Ovary (tissue), 9 donors: ENCODE data around the gene PTPRN2. TPM values are rescaled to one million over a fixed set of nuclear protein-coding genes. Genes with fewer than 3 reads are reported as not detected.

Source experiments
- DNase-seq, 5 donors: peaks; one replicate each; pipeline ENCODE4 v3.0.0-alpha.2; 2019 to 2020
- H3K27ac ChIP-seq, 2 donors: fragments of 200-600 bp; one replicate each; pipeline versions ENCODE4 v1.5.1 to v1.8.0; 2019 to 2022
- H3K27me3 ChIP-seq: fragments of 200-600 bp; one replicate; pipeline ENCODE4 v1.8.0; 2022
- H3K36me3 ChIP-seq: fragments of 200-600 bp; sonication (generic); one replicate; pipeline ENCODE4 v1.5.1; 2019
- H3K4me1 ChIP-seq: one replicate; pipeline ENCODE4 v1.8.1; 2013; ENCODE audit warnings: mild to moderate bottlenecking, moderate library complexity; ENCODE audit not compliant: insufficient read depth
- H3K4me3 ChIP-seq: fragments of 200-600 bp; sonication (generic); one replicate; pipeline ENCODE4 v1.5.1; 2017
- H3K9me3 ChIP-seq, 2 donors: fragments of 200-600 bp in 1 of 2; sonication (generic) in 1 of 2; one replicate each; pipeline versions ENCODE4 v1.5.1 to v1.8.1; 2013 to 2019; ENCODE audit warnings: mild to moderate bottlenecking in 1 of 2, moderate library complexity in 1 of 2
- CTCF ChIP-seq, 3 donors: fragments of 450-650 bp in 2 of 3; fragments of 200-600 bp in 1 of 3; IDR thresholded peaks; one replicate each; pipeline versions ENCODE4 v1.5.1 to v1.8.0; 2016 to 2022; ENCODE audit warnings: antibody characterized with exemption in 3 of 3, mild to moderate bottlenecking in 1 of 3
- EP300 ChIP-seq: sonication (generic); formaldehyde crosslinking; IDR thresholded peaks from one replicate; pipeline ENCODE4 v1.6.1; 2017; ENCODE audit warnings: antibody characterized with exemption
- POLR2A ChIP-seq: fragments of 450-650 bp; IDR thresholded peaks from one replicate; pipeline ENCODE4 v1.6.1; 2017; ENCODE audit warnings: antibody characterized with exemption, mild to moderate bottlenecking, moderate library complexity
- WGBS, 3 donors: extraction: QIAGEN DNeasy Blood & Tissue Kit in 1 of 3; methylation state at CpG; one replicate each; pipeline versions ENCODE4 v1.1.5 to v1.1.7; 2013 to 2017; 5-methylcytosine and 5-hydroxymethylcytosine counted together
- intact Hi-C, 4 donors: fragments of 100-400 bp; cut with DNase I; formaldehyde crosslinking; loops; one replicate each; pipeline versions ENCODE4 v1.11.0 to v1.15.1; 2022 to 2023
- polyA plus RNA-seq, 2 donors: library from polyadenylated mRNA; stranded (reverse); fragments of 200-250 nt in 1 of 2; fragments of 350-450 nt in 1 of 2; fragmentation: Illumina TruSeq in 1 of 2; extraction: RNeasy Lipid Tissue Mini Kit (QIAGEN cat#74804) in 1 of 2; gene quantifications; one replicate each; pipeline ENCODE4 v1.2.3, GENCODE V29; 2013 to 2014
- total RNA-seq, 7 donors: library from RNA; depleted of rRNA in 2 of 7; stranded (reverse); fragments of >200 nt in 2 of 7; fragmentation: NEBNext Ultra II Directional in 3 of 7; extraction: Animal tissue kit (Norgen Biotek cat#: 25700) in 3 of 7; gene quantifications; one replicate each; pipeline versions ENCODE4 v1.1.0 to v1.2.4, GENCODE V29; 2016 to 2023
- donor health status: DM: no; HTN: no; CAD: no; lungs with moderate emphysema.
- donor health status: DM: no; HTN: no; CAD: no.
- donor health status: Bipolar disorder and iron deficiency.
- donor health status: DM: yes; HTN: yes; CAD: no.
- donor health status: DM: no; HTN: no; CAD: no.
- donor health status: DM: yes; HTN: yes; CAD: no.

Gene PTPRN2
- total and polyA plus RNA-seq, 9 donors = 3.5 to 11.1 (median 5.9) TPM

DNA sequence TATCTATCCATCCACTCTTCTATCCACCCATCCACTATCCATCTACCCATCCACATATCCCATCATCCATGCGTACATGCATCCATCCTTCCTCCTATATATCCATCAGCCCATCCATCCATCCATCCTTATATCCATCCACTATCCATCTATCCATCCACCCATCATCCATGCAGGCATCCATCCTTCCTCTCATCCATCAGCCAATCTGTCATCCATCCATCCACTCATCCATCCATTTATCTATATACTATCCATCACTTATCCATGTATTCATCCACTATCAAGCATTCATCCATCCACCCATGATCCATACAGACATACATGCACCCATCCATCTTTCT is 765.0 kb downstream of the PTPRN2 start:
- Histone ChIP-seq H3K9me3 (no peaks in the 10 kb centered on the region), H3K36me3 (no peaks in the 10 kb centered on the region), H3K4me3 (no peak overlapping the region), H3K27me3 (no peaks in the 10 kb centered on the region), H3K4me1 (no peaks in the 10 kb centered on the region), H3K27ac (no peak overlapping the region)
- TF ChIP-seq CTCF (IDR thresholded peaks at IDR 0.05) = no peak
- TF ChIP-seq EP300 = no peak
- TF ChIP-seq POLR2A = no peak
- 84 to 92% (median 89%) methylated on average over 1 of the region's 1 CpG for WGBS, 3 donors
- intact Hi-C loops = no loop called here
- DNase-seq = no peak

DNA sequence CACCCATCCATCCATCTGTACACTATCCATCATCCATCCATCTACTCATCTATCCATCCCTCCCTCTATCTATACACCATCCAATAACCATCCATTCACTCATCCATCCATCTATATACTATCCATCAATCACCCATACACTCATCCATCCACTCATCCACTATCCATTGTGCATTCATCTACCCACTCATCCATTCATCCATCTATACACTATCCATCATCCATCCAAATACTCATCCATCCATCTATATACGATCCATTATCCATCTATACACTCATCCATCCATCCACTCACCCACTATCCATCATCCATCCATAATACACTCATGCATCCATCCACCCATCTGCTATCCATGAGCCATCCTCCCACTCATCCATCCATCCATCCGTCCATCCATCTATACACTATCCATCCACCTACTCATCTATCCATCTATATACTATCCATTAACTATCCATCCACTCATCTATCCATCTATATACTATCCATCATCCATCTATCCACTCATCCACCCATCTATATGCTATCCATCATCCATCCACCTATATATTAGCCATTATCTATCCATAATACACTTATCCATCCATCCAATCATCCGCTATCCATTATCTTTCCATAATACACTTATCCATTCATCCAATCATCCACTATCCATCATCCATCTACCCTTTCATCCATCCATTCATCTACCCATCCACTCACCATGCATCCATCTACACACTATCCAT is 765.5 kb downstream of the PTPRN2 start:
- Histone ChIP-seq H3K9me3 (no peaks in the 10 kb centered on the region), H3K36me3 (no peaks in the 10 kb centered on the region), H3K27me3 (no peaks in the 10 kb centered on the region), H3K27ac (no peak overlapping the region), H3K4me3 (no peak overlapping the region), H3K4me1 (no peaks in the 10 kb centered on the region)
- no peak for DNase-seq
- intact Hi-C loops = no loop called here
- 82 to 90% (median 83%) methylated on average over 3 of the region's 3 CpGs for WGBS, 3 donors
- TF ChIP-seq CTCF (IDR thresholded peaks at IDR 0.05) (no peak), POLR2A (no peak), EP300 (no peak)

DNA sequence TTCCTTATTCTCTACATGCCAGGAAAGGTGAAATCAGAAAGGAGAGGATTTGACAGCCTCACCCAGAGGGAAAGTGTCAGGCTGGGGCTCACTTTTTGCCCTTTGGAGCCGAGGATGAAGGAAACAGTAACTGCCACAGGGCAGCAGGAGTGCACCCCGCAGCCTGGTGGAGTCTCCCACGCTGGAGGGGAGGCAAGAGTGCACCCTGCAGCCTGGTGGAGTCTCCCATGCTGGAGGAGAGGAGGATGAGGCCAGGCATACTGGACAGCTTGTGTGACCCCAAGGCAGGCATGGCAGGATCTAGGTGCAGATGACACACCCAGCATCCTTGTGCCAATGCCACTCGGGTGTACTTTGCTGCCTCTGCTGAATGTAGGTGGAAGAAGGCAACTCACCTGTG is 766.8 kb downstream of the PTPRN2 start:
- intact Hi-C loops = no loop called here
- H3K27me3 ChIP-seq = no peaks in the 10 kb centered on the region
- 65 to 69% (median 66%) methylated on average over 4 of the region's 4 CpGs for WGBS, 3 donors
- no peaks in the 10 kb centered on the region for H3K36me3 ChIP-seq
- DNase-seq = no peak
- no peaks in the 10 kb centered on the region for H3K9me3 ChIP-seq
- no peak overlapping the region for H3K4me3 ChIP-seq
- H3K27ac ChIP-seq = no peak overlapping the region
- no peak for TF ChIP-seq POLR2A
- no peak for TF ChIP-seq EP300
- TF ChIP-seq CTCF (IDR thresholded peaks at IDR 0.05) = no peak
- H3K4me1 ChIP-seq = no peaks in the 10 kb centered on the region

DNA sequence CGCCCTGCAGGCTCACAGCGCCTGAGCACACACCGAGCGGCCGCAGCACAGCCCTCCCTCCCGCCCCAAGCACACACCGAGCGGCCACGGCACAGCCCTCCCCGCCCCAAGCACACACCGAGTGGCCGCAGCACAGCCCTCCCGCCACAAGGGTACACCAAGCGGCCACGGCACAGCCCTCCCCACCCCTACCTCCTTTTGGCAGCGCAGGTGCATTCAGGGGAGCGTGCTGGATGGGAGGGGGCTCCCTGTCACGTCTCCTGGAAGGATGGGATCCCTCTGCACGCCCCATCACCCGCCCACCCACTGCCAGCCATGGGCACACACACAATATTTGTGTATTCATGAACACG is 768.2 kb downstream of the PTPRN2 start:
- H3K4me3 ChIP-seq = no peak overlapping the region
- H3K36me3 ChIP-seq = no peaks in the 10 kb centered on the region
- H3K9me3 ChIP-seq = no peaks in the 10 kb centered on the region
- H3K27me3 ChIP-seq = no peaks in the 10 kb centered on the region
- H3K4me1 ChIP-seq = no peaks in the 10 kb centered on the region
- H3K27ac ChIP-seq = no peak overlapping the region
- intact Hi-C loops = no loop called here
- DNase-seq = no peak
- no peak for TF ChIP-seq POLR2A
- no peak for TF ChIP-seq CTCF (IDR thresholded peaks at IDR 0.05)
- TF ChIP-seq EP300 = no peak
- WGBS, 3 donors = 48 to 60% (median 57%) methylated on average over 19 to 21 of the region's 21 CpGs
